K562 (cell line): ENCODE data around the gene RGS12. TPM values are rescaled to one million over a fixed set of nuclear protein-coding genes. Genes with fewer than 3 reads are reported as not detected.

Source experiments
- ATAC-seq: fragments of 200-7000 bp; cut with Tn5 transposase; 3 replicates; pipeline ENCODE4 v1.9.1; 2020; ENCODE audit warnings: moderate library complexity
- BruUV-seq: library from RNA; stranded (reverse); fragments of 400-500 nt; replicated peaks from 2 replicates; lab custom pipeline; 2021; lab: Mats Ljungman, UMichigan
- CTCF ChIA-PET: fragments of 300-600 bp; formaldehyde crosslinking; extraction: SDS; loops from one replicate; lab custom pipeline; 2021; ENCODE audit warnings: low intra/inter-chr PET ratio; lab: Yijun Ruan, JAX
- POLR2A ChIA-PET: fragments of 300-600, 350-650 bp; sonication (Branson Sonifier 250); formaldehyde crosslinking; extraction: SDS; loops from one replicate; lab custom pipeline; 2021; ENCODE audit warnings: antibody characterized with exemption, inconsistent platforms; lab: Yijun Ruan, JAX
- DNase-seq, 4 experiments: peaks; one replicate each; pipeline versions ENCODE4 v3.0.0 to v3.0.0-alpha.2; 2011 to 2018; ENCODE audit warnings: low spot score in 3 of 4, mixed read lengths in 3 of 4; ENCODE audit errors: extremely low read depth in 1 of 4
- FAIRE-seq: peaks from 2 replicates; lab custom pipeline; 2011; peaks lifted over from hg19 to GRCh38; lab: Jason Lieb, UNC
- H2AFZ ChIP-seq: 2 replicates; pipeline ENCODE4 v1.6.0; 2011; ENCODE audit warnings: low read depth, low read length, control low read depth, inconsistent platforms
- H3K27ac ChIP-seq: fragments of 200-600 bp; 3 replicates; pipeline ENCODE4 v1.8.0; 2011; ENCODE audit warnings: low read depth, mild to moderate bottlenecking, control low read depth, inconsistent platforms, low read length, moderate library complexity, mixed read lengths; ENCODE audit errors: extremely low read depth
- H3K27me3 ChIP-seq, 2 experiments: fragments of 300-600 bp in 1 of 2; 2 replicates in 1 of 2; 3 replicates in 1 of 2; pipeline versions ENCODE4 v1.6.0 to v1.8.0; 2011; ENCODE audit warnings: inconsistent platforms in 2 of 2, low read length in 2 of 2, mild to moderate bottlenecking in 1 of 2, mixed read lengths in 1 of 2, moderate library complexity in 1 of 2; ENCODE audit not compliant: control insufficient read depth in 2 of 2, insufficient read depth in 2 of 2
- H3K36me3 ChIP-seq: fragments of 300-600 bp; 3 replicates; pipeline ENCODE4 v1.8.0; 2011; ENCODE audit warnings: mild to moderate bottlenecking, low read length, inconsistent platforms; ENCODE audit not compliant: control insufficient read depth, insufficient read depth
- H3K4me1 ChIP-seq, 2 experiments: fragments of 200-600 bp in 1 of 2; replicated peaks in 1 of 2; 2 replicates in 1 of 2; 3 replicates in 1 of 2; pipeline versions ENCODE4 v1.5.1 to v1.8.0; 2011; ENCODE audit warnings: inconsistent platforms in 2 of 2, low read length in 2 of 2, mild to moderate bottlenecking in 1 of 2, mixed read lengths in 1 of 2, moderate library complexity in 1 of 2; ENCODE audit not compliant: control insufficient read depth in 2 of 2, insufficient read depth in 2 of 2
- H3K4me2 ChIP-seq: 2 replicates; pipeline ENCODE4 v1.6.1; 2011; ENCODE audit warnings: low read length, control low read depth, inconsistent platforms, mixed read lengths; ENCODE audit not compliant: insufficient read depth
- H3K4me3 ChIP-seq: fragments of 200-600 bp; sonication (generic), shearing (Covaris generic); 2 replicates; pipeline ENCODE4 v1.5.1; 2016; ENCODE audit warnings: control low read depth, inconsistent platforms
- H3K79me2 ChIP-seq: fragments of 200-600 bp; 3 replicates; pipeline ENCODE4 v1.8.0; 2011; ENCODE audit warnings: low read length, inconsistent platforms; ENCODE audit not compliant: control insufficient read depth, insufficient read depth
- H3K9ac ChIP-seq, 2 experiments: 2 replicates each; pipeline versions ENCODE4 v1.6.0 to v1.6.1; 2011; ENCODE audit warnings: low read depth in 2 of 2, low read length in 2 of 2, control low read depth in 1 of 2, inconsistent platforms in 1 of 2, mild to moderate bottlenecking in 1 of 2, mixed read lengths in 1 of 2; ENCODE audit not compliant: insufficient read depth in 1 of 2
- H3K9me1 ChIP-seq: one replicate; pipeline ENCODE4 v1.6.0; 2011; ENCODE audit warnings: inconsistent platforms, mild to moderate bottlenecking, low read length, moderate library complexity; ENCODE audit not compliant: control insufficient read depth, insufficient read depth
- H3K9me3 ChIP-seq: replicated peaks from 2 replicates; pipeline ENCODE4 v1.5.1; 2011; ENCODE audit warnings: low read depth, low read length, inconsistent platforms; ENCODE audit not compliant: control insufficient read depth, insufficient read depth
- H4K20me1 ChIP-seq: replicated peaks from 2 replicates; pipeline ENCODE4 v1.6.1; 2011; ENCODE audit warnings: low read length, inconsistent platforms, mixed read lengths; ENCODE audit not compliant: control insufficient read depth, insufficient read depth
- NONO ChIP-seq, 2 experiments: fragments of 200-400 bp in 1 of 2; fragments of 450-650 bp in 1 of 2; formaldehyde crosslinking in 1 of 2; IDR thresholded peaks; 2 replicates each; pipeline ENCODE4 v1.6.1; 2017; ENCODE audit warnings: low read depth in 2 of 2, mild to moderate bottlenecking in 2 of 2, moderate library complexity in 2 of 2, low read length in 1 of 2
- WGBS: fragments of 100-300 bp; shearing (Covaris generic); methylation state at CpG from one replicate; pipeline ENCODE4 v1.1.6; 2016; ENCODE audit warnings: low coverage, mixed read lengths; ENCODE audit not compliant: insufficient coverage; ENCODE audit errors: missing lambda C conversion rate; 5-methylcytosine and 5-hydroxymethylcytosine counted together
- in situ Hi-C: fragments of 300-500 bp; cut with MboI; formaldehyde crosslinking; loops from 4 replicates; pipeline ENCODE4 v1.15.0; 2018; ENCODE audit warnings: inconsistent platforms, mixed read lengths
- intact Hi-C: fragments of 100-400 bp; cut with micrococcal nuclease; formaldehyde crosslinking; loops from 2 replicates; pipeline ENCODE4 v1.14.2; 2022
- polyA plus RNA-seq, 8 experiments: library from polyadenylated mRNA; depleted of rRNA in 4 of 8; stranded (reverse) in 5 of 8; unstranded in 3 of 8; fragments of >200 nt; fragmentation: Nextera tagmentation in 2 of 8; fragmentation: Illumina TruSeq in 1 of 8; extraction: Ambion mirVana in 2 of 8; extraction: Trizol in 1 of 8; gene quantifications; 2 replicates each; pipeline versions ENCODE4 v1.2.1 to v1.2.3, GENCODE V29; 2011 to 2014; ENCODE audit warnings: inconsistent platforms in 1 of 8, missing spikeins in 1 of 8
- total RNA-seq, 7 experiments: library from RNA; depleted of rRNA in 6 of 7; stranded (reverse); fragments of >200 nt in 6 of 7; fragmentation: Illumina TruSeq in 2 of 7; extraction: Trizol in 2 of 7; gene quantifications; 2 replicates each; pipeline versions ENCODE4 v1.2.1 to v1.2.3, GENCODE V29; 2011 to 2021; ENCODE audit warnings: low replicate concordance in 1 of 7
- TF ChIP-seq, protein P1 (sequence below), 3 experiments: IDR thresholded peaks in 2 of 3; conservative IDR thresholded peaks in 1 of 3; 2 replicates each; pipeline ENCODE4 v1.5.1; 2011 to 2012; ENCODE audit warnings: low read length in 3 of 3, mild to moderate bottlenecking in 3 of 3, control low read depth in 2 of 3, improper control_type of control experiment in 1 of 3, inconsistent platforms in 1 of 3, low read depth in 1 of 3, mixed read lengths in 1 of 3, moderate library complexity in 1 of 3; ENCODE audit not compliant: insufficient read depth in 2 of 3

RGS12 gene
- total and polyA plus RNA-seq, 9 of the 15 experiments (the other 6 are each of a cell fraction or from before 2014, with no cell fraction given) = 0.30 to 8.8 (median 5.5) TPM

DNA sequence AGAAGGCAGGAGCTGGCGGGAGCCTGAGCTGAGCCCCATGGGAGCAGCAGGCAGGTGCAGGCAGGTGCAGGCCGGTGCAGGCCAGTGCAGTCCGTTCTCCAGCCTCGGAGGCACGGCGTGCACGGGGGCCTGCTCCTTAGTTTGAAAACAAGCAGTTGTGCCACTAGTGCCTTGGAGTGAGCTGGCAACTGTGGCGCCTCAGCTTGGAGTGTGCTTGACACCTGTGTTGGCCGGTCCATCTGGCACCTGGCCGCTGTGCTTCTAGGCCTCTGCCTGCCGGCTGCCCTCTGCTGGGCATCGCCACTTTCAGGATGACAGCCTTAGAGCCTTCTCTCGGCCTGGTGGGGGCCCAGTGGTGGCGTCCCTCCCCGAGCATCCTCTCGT lies 47.9 kb downstream of the RGS12 start:
- H3K27ac ChIP-seq = no peak overlapping the region
- DNase-seq = no peak

More for the DNA sequence above, 47.9 kb downstream of the RGS12 start:
- Histone ChIP-seq H3K4me2 (no peak overlapping the region), H3K4me3 (no peak overlapping the region), H3K36me3 (no peaks in the 10 kb centered on the region), H3K4me1 (peaks cover 0 to 9% of the 10 kb centered on the region in 2 experiments; a peak in 2 of 5 replicates), H3K9me1 (peaks cover 2% of the 10 kb centered on the region), H3K9ac (no peak overlapping the region), H4K20me1 (0 out of 2 replicates have a peak, but pooled peaks cover 6% of the 10 kb centered on the region), H2AFZ (no peak overlapping the region), H3K79me2 (no peaks in the 10 kb centered on the region), H3K27me3 (peaks cover 0 to 21% of the 10 kb centered on the region in 2 experiments; a peak in 2 of 5 replicates), H3K9me3 (no peaks in the 10 kb centered on the region)
- in situ Hi-C loops (loop anchor here (5.0 kb wide), 1 partner anchor 112 kb away; no protein-coding TSS in a partner anchor), intact Hi-C loops (no loop called here)
- FAIRE-seq (no peak), ATAC-seq (peak; percentile 27; the same call in 2 of the 3 replicates)
- POLR2A ChIA-PET = no interaction called here
- 22% methylated on average over 14 of the region's 16 CpGs for WGBS
- no TSS peak for BruUV-seq
- CTCF ChIA-PET = no interaction called here
- TF ChIP-seq NONO (IDR thresholded peaks at IDR 0.05; ENCODE audit: low read depth in 2 of 2, low read length in 1 of 2) = no peak
- TF ChIP-seq, protein P1, sequence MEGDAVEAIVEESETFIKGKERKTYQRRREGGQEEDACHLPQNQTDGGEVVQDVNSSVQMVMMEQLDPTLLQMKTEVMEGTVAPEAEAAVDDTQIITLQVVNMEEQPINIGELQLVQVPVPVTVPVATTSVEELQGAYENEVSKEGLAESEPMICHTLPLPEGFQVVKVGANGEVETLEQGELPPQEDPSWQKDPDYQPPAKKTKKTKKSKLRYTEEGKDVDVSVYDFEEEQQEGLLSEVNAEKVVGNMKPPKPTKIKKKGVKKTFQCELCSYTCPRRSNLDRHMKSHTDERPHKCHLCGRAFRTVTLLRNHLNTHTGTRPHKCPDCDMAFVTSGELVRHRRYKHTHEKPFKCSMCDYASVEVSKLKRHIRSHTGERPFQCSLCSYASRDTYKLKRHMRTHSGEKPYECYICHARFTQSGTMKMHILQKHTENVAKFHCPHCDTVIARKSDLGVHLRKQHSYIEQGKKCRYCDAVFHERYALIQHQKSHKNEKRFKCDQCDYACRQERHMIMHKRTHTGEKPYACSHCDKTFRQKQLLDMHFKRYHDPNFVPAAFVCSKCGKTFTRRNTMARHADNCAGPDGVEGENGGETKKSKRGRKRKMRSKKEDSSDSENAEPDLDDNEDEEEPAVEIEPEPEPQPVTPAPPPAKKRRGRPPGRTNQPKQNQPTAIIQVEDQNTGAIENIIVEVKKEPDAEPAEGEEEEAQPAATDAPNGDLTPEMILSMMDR (IDR thresholded peaks at IDR 0.05 in 2 of 3, conservative IDR thresholded peaks at IDR 0.05 in 1 of 3; ENCODE audit: insufficient read depth in 2 of 3, low read depth in 1 of 3, low read length in 3 of 3) = peak in 1 of 3 experiments; percentile 4; a peak in 1 of 6 replicates
